GM21529 (cell line): ENCODE results near the gene SERPINB1.
"Not testable (repeated sequence)": the region's sequence is repeated elsewhere in the genome, so short reads cannot be mapped to it uniquely, and the experiment has no call there.

Experiments used
- ATAC-seq: cut with Tn5 transposase; IDR thresholded peaks from one replicate; pipeline ENCODE4 v1.9.1; 2021; ENCODE audit not compliant: unreplicated experiment

The SERPINB1 gene

GRCh38 chr6:2841264-2842138 lies at the start of gene SERPINB1:
Gene SERPINB1, minus strand, starts transcription at chr6:2841863. Its CDS starts 1,277 bp downstream, at chr6:2840586.
- peak; percentile 84 for ATAC-seq

- no peak for ATAC-seq
Measured at GRCh38 chr6:2890976-2891767, 49.5 kb upstream of the SERPINB1 start.

GRCh38 chr6:2885967-2886735 lies 44.5 kb upstream of the SERPINB1 start:
- no peak for ATAC-seq

- ATAC-seq = no peak
Measured at GRCh38 chr6:2884804-2885203, 43.1 kb upstream of the SERPINB1 start.

GRCh38 chr6:2883673-2884072 lies 42.0 kb upstream of the SERPINB1 start:
- no peak for ATAC-seq

GRCh38 chr6:2881423-2881822 lies 39.8 kb upstream of the SERPINB1 start:
- peak; percentile 62 for ATAC-seq

- ATAC-seq = not testable (repeated sequence)
Measured at GRCh38 chr6:2880156-2880555, 38.5 kb upstream of the SERPINB1 start.

- ATAC-seq = no peak
Measured at GRCh38 chr6:2877960-2878359, 36.3 kb upstream of the SERPINB1 start.

GRCh38 chr6:2877057-2877882 lies 35.6 kb upstream of the SERPINB1 start:
- ATAC-seq = no peak

- ATAC-seq = peak; percentile 34
Measured at GRCh38 chr6:2876210-2877056, 34.8 kb upstream of the SERPINB1 start.

GRCh38 chr6:2875359-2876191 lies 33.9 kb upstream of the SERPINB1 start:
- peak; percentile 36 for ATAC-seq

- ATAC-seq = no peak
Measured at GRCh38 chr6:2873643-2874042, 32.0 kb upstream of the SERPINB1 start.

GRCh38 chr6:2872423-2873358 lies 31.0 kb upstream of the SERPINB1 start:
- ATAC-seq = no peak

GRCh38 chr6:2871953-2872352 lies 30.3 kb upstream of the SERPINB1 start:
- no peak for ATAC-seq

GRCh38 chr6:2871102-2871501 lies 29.4 kb upstream of the SERPINB1 start:
- ATAC-seq = no peak

GRCh38 chr6:2870046-2870636 lies 28.5 kb upstream of the SERPINB1 start:
- ATAC-seq = no peak

GRCh38 chr6:2868637-2869036 lies 27.0 kb upstream of the SERPINB1 start:
- ATAC-seq = no peak
